Panc1 (cell line): Measurements from ENCODE around the gene DNPH1. TPM values are rescaled to one million over a fixed set of nuclear protein-coding genes. Genes with fewer than 3 reads are reported as not detected.

ENCODE experiments used
- ATAC-seq: fragments of 200-7000 bp; cut with Tn5 transposase; 2 replicates; pipeline ENCODE4 v1.9.1; 2020; ENCODE audit warnings: mild to moderate bottlenecking, moderate library complexity
- BruUV-seq: library from RNA; stranded (reverse); fragments of 400-500 nt; replicated peaks from 2 replicates; lab custom pipeline; 2021; lab: Mats Ljungman, UMichigan
- CTCF ChIA-PET: fragments of 300-600 bp; sonication (Branson Sonifier 250); formaldehyde crosslinking; loops from one replicate; lab custom pipeline; 2022; ENCODE audit warnings: antibody characterized with exemption; lab: Charles Lee
- POLR2A ChIA-PET: fragments of 300-600 bp; sonication (Branson Sonifier 250); formaldehyde crosslinking; loops from one replicate; lab custom pipeline; 2022; ENCODE audit warnings: antibody characterized with exemption; lab: Charles Lee
- DNase-seq: peaks from one replicate; pipeline ENCODE4 v3.0.0-alpha.2; 2010; ENCODE audit warnings: low read depth, low spot score
- H3K27ac ChIP-seq: 2 replicates; pipeline ENCODE4 v1.5.1; 2011; ENCODE audit warnings: mild to moderate bottlenecking, low read length, inconsistent platforms
- H3K27me3 ChIP-seq: fragments of 200-500 bp; sonication (Bioruptor generic); 2 replicates; pipeline ENCODE4 v1.6.0; 2014; ENCODE audit warnings: low read length, inconsistent platforms; ENCODE audit not compliant: control insufficient read depth, insufficient read depth
- H3K36me3 ChIP-seq: fragments of 200-500 bp; sonication (Bioruptor generic); 2 replicates; pipeline ENCODE4 v1.5.1; 2014; ENCODE audit warnings: inconsistent platforms, mild to moderate bottlenecking, low read length, moderate library complexity; ENCODE audit not compliant: control insufficient read depth, insufficient read depth
- H3K4me1 ChIP-seq: 2 replicates; pipeline ENCODE4 v1.5.1; 2011; ENCODE audit warnings: inconsistent platforms, mild to moderate bottlenecking, low read length, moderate library complexity; ENCODE audit not compliant: control insufficient read depth, insufficient read depth
- H3K4me3 ChIP-seq, 2 experiments: 2 replicates each; pipeline ENCODE4 v1.5.1; 2011 to 2012; ENCODE audit warnings: low read depth in 2 of 2, low read length in 2 of 2, mild to moderate bottlenecking in 2 of 2, inconsistent platforms in 1 of 2, moderate library complexity in 1 of 2
- H3K9me3 ChIP-seq: fragments of 200-500 bp; sonication (Bioruptor generic); 2 replicates; pipeline ENCODE4 v1.5.1; 2014; ENCODE audit warnings: low read depth, mild to moderate bottlenecking, inconsistent platforms, low read length, moderate library complexity; ENCODE audit not compliant: control insufficient read depth, insufficient read depth
- CTCF ChIP-seq: fragments of 450-650 bp; IDR thresholded peaks from 2 replicates; pipeline ENCODE4 v1.5.1; 2017; ENCODE audit warnings: mild to moderate bottlenecking
- POLR2AphosphoS5 ChIP-seq: IDR thresholded peaks from 2 replicates; pipeline ENCODE4 v1.6.1; 2012; ENCODE audit warnings: mild to moderate bottlenecking, low read depth, low read length, moderate library complexity
- REST ChIP-seq, 2 experiments: IDR thresholded peaks; 2 replicates each; pipeline ENCODE4 v1.6.1; 2011 to 2012; ENCODE audit warnings: low read depth in 2 of 2, control low read depth in 1 of 2, low read length in 1 of 2, mild to moderate bottlenecking in 1 of 2, moderate library complexity in 1 of 2; ENCODE audit not compliant: insufficient read depth in 1 of 2
- SIN3A ChIP-seq: IDR thresholded peaks from 2 replicates; pipeline ENCODE4 v1.6.1; 2012; ENCODE audit warnings: low read depth, mild to moderate bottlenecking, low read length, moderate library complexity, borderline replicate concordance; ENCODE audit not compliant: insufficient read depth
- TCF7L2 ChIP-seq: IDR thresholded peaks from 2 replicates; pipeline ENCODE4 v1.6.1; 2011; ENCODE audit warnings: mild to moderate bottlenecking, low read depth, low read length, inconsistent platforms
- in situ Hi-C: cut with HindIII; loops from 2 replicates; pipeline ENCODE4 v1.10.0; 2016; ENCODE audit warnings: low sequenced_read_pairs, low pct_unique_long_range_greater_than_20kb
- intact Hi-C: fragments of 100-400 bp; cut with micrococcal nuclease; formaldehyde crosslinking; loops from one replicate; pipeline ENCODE4 v1.10.0; 2022; ENCODE audit not compliant: unreplicated experiment
- total RNA-seq: library from RNA; stranded (reverse); gene quantifications from one replicate; pipeline ENCODE4 v1.2.1, GENCODE V29; 2021; ENCODE audit not compliant: unreplicated experiment

Gene DNPH1
- total RNA-seq, 1 experiment from 2014 or later = 67.3 TPM

GRCh38 chr6:43254138-43254817 lies 25.0 kb upstream of the DNPH1 start:
- ATAC-seq (no peak), DNase-seq (no peak)
- Histone ChIP-seq H3K9me3 (no peaks in the 10 kb centered on the region), H3K4me1 (no peaks in the 10 kb centered on the region; the same call in 1 of the 2 replicates), H3K4me3 (no peak overlapping the region), H3K36me3 (no peaks in the 10 kb centered on the region), H3K27me3 (no peaks in the 10 kb centered on the region), H3K27ac (no peak overlapping the region)
- POLR2A ChIA-PET = interaction anchor here (0.6 kb wide), 1 partner anchor 41 kb away, joined by 3 read pairs; no protein-coding TSS in a partner anchor
- CTCF ChIA-PET = no interaction called here
- no TSS peak for BruUV-seq
- TF ChIP-seq TCF7L2 (no peak), CTCF (no peak), REST (IDR thresholded peaks at IDR 0.05; ENCODE audit: insufficient read depth in 1 of 2, low read depth in 2 of 2, low read length in 1 of 2) (no peak), POLR2AphosphoS5 (no peak), SIN3A (no peak)
- intact Hi-C loops (no loop called here), in situ Hi-C loops (no loop called here)

- CTCF ChIA-PET = no interaction called here
- BruUV-seq = no TSS peak
- in situ Hi-C loops = no loop called here
- TF ChIP-seq CTCF (no peak), SIN3A (no peak), REST (IDR thresholded peaks at IDR 0.05; ENCODE audit: insufficient read depth in 1 of 2, low read depth in 2 of 2, low read length in 1 of 2) (no peak), POLR2AphosphoS5 (no peak), TCF7L2 (no peak)
- intact Hi-C loops = no loop called here
- Histone ChIP-seq H3K27ac (no peak overlapping the region), H3K9me3 (no peaks in the 10 kb centered on the region), H3K4me1 (no peaks in the 10 kb centered on the region; the same call in 1 of the 2 replicates), H3K4me3 (no peak overlapping the region), H3K27me3 (no peaks in the 10 kb centered on the region; the same call in 1 of the 2 replicates), H3K36me3 (no peaks in the 10 kb centered on the region)
- DNase-seq (no peak), ATAC-seq (no peak)
- POLR2A ChIA-PET = interaction anchor here (0.6 kb wide), 2 partner anchors 19 to 83 kb away, joined by 4 read pairs; no protein-coding TSS in a partner anchor
Measured at GRCh38 chr6:43253401-43253800, 24.1 kb upstream of the DNPH1 start.
